DND-41 (cell line): ENCODE data around the gene CEP164.
A peak's percentile ranks its signal among the peaks of the same experiment; 100 is the strongest.

ENCODE experiments used
- ATAC-seq: fragments of 200-7000 bp; cut with Tn5 transposase; 3 replicates; pipeline ENCODE4 v1.9.1; 2021; ENCODE audit warnings: low read depth; ENCODE audit not compliant: insufficient read depth
- DNase-seq: peaks from one replicate; pipeline ENCODE4 v3.0.0-alpha.2; 2020
- H2AFZ ChIP-seq: 2 replicates; pipeline ENCODE4 v1.6.0; 2012; ENCODE audit warnings: low read depth, low read length
- H3K27ac ChIP-seq: 2 replicates; pipeline ENCODE4 v1.5.1; 2012; ENCODE audit warnings: low read length, inconsistent platforms
- H3K27me3 ChIP-seq: fragments of 200-600 bp; sonication (generic); 2 replicates; pipeline ENCODE4 v1.6.0; 2012; ENCODE audit warnings: low read length, mild to moderate bottlenecking, inconsistent platforms; ENCODE audit not compliant: insufficient read depth, poor library complexity
- H3K36me3 ChIP-seq: 2 replicates; pipeline ENCODE4 v1.5.1; 2012; ENCODE audit warnings: low read length, inconsistent platforms; ENCODE audit not compliant: insufficient read depth
- H3K4me1 ChIP-seq: 2 replicates; pipeline ENCODE4 v1.5.1; 2012; ENCODE audit warnings: mild to moderate bottlenecking, low read length; ENCODE audit not compliant: insufficient read depth
- H3K4me2 ChIP-seq: 2 replicates; pipeline ENCODE4 v1.6.0; 2012; ENCODE audit warnings: mild to moderate bottlenecking, moderate library complexity, low read length, inconsistent platforms; ENCODE audit not compliant: insufficient read depth
- H3K4me3 ChIP-seq, 2 experiments: fragments of 200-600 bp in 1 of 2; shearing (Covaris generic) in 1 of 2; 2 replicates each; pipeline ENCODE4 v1.5.1; 2012 to 2016; ENCODE audit warnings: inconsistent platforms in 2 of 2, low read length in 2 of 2, mild to moderate bottlenecking in 2 of 2, low read depth in 1 of 2, moderate library complexity in 1 of 2
- H3K79me2 ChIP-seq: 2 replicates; pipeline ENCODE4 v1.6.0; 2012; ENCODE audit warnings: low read length, inconsistent platforms; ENCODE audit not compliant: insufficient read depth
- H3K9ac ChIP-seq: 2 replicates; pipeline ENCODE4 v1.6.0; 2012; ENCODE audit warnings: low read depth, mild to moderate bottlenecking, inconsistent platforms, low read length, moderate library complexity
- H3K9me3 ChIP-seq: 2 replicates; pipeline ENCODE4 v1.5.1; 2012; ENCODE audit warnings: low read length, moderate library complexity, mild to moderate bottlenecking, inconsistent platforms; ENCODE audit not compliant: insufficient read depth, severe bottlenecking
- H4K20me1 ChIP-seq: 2 replicates; pipeline ENCODE4 v1.6.0; 2012; ENCODE audit warnings: low read length; ENCODE audit not compliant: insufficient read depth
- EZH2 ChIP-seq: IDR thresholded peaks from 3 replicates; pipeline ENCODE4 v1.6.1; 2012; ENCODE audit warnings: borderline replicate concordance, low read depth, mild to moderate bottlenecking, moderate library complexity, low read length, inconsistent platforms; ENCODE audit not compliant: severe bottlenecking
- TF ChIP-seq, protein P1 (sequence below): IDR thresholded peaks from 2 replicates; pipeline ENCODE4 v1.5.1; 2012; ENCODE audit warnings: borderline replicate concordance, low read length, moderate library complexity, mild to moderate bottlenecking; ENCODE audit not compliant: poor library complexity, severe bottlenecking; ENCODE audit errors: extremely low read depth

The CEP164 gene

DNA sequence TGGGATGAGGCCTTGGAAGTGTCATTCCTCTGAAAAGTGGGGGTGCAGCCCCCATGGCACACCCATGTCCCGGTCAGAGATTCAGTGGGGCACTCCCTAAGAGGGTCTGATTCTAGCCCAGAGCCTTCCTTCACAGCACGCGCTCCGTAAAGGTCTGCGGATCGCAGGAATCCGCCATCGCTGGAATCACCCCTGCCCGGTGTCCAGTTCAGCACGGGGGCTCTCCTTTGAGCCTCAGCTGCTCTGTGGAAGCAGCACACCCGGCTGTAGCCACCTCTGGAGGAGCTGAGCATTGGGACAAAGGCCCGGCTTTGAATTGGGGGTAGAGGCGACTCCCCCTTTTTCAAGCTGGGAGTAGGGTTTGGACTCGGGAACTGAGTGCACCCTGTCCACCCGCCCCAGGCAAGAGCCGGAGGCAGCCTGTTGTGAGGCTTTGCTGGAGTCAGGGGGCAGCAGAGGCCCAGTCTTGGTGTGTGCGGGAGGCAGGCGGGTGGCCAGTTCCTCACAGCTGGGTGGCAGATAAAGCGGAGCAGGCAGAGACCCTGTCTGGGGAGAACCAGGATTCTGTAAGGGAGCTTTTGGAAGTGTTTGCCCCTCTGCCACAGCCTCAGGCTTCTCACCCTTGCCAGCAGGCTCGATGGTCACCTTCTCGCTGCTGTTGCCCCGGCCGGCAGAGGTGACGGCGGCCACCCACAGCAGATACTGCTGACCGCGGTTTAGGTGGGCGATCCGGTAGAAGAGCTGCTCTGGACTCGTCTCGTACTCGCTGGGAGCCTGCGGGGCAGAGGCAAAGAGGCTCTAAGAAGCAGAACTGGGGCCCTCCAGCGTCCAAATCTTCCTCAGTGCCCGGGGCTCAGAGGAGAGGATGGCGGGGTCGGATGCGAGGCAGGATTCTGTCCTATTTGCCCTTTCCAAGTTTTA is 115.9 kb downstream of the CEP164 start:
- H3K4me3 ChIP-seq = no peak overlapping the region

DNA sequence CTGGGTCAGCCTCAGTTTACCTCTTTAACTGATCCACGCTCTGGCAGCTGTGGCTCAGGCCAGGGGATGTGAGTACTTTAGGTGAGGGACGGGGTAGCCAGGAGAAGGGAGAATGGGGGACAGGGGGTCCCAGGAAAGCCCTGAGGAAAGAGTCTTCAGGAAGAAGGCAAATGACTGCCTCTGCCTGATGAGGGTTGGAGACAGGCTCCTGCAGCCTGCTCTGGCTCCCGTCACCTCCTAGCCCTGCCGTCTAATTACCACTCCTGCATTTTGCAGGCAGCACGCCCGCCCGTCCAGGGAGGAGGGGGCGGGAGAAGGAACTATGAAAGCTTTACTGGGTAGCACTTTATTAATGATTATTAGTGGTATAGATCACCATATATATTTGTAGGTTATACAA is 116.6 kb downstream of the CEP164 start:
- Histone ChIP-seq H3K79me2 (no peaks in the 10 kb centered on the region), H3K4me2 (no peak overlapping the region), H3K4me3 (no peak overlapping the region), H3K9ac (no peak overlapping the region), H3K27me3 (no peaks in the 10 kb centered on the region), H3K9me3 (no peaks in the 10 kb centered on the region), H4K20me1 (no peaks in the 10 kb centered on the region), H3K36me3 (no peaks in the 10 kb centered on the region), H2AFZ (no peak overlapping the region), H3K4me1 (no peaks in the 10 kb centered on the region), H3K27ac (no peak overlapping the region)
- DNase-seq = no peak
- no peak for TF ChIP-seq EZH2
- TF ChIP-seq, protein P1, sequence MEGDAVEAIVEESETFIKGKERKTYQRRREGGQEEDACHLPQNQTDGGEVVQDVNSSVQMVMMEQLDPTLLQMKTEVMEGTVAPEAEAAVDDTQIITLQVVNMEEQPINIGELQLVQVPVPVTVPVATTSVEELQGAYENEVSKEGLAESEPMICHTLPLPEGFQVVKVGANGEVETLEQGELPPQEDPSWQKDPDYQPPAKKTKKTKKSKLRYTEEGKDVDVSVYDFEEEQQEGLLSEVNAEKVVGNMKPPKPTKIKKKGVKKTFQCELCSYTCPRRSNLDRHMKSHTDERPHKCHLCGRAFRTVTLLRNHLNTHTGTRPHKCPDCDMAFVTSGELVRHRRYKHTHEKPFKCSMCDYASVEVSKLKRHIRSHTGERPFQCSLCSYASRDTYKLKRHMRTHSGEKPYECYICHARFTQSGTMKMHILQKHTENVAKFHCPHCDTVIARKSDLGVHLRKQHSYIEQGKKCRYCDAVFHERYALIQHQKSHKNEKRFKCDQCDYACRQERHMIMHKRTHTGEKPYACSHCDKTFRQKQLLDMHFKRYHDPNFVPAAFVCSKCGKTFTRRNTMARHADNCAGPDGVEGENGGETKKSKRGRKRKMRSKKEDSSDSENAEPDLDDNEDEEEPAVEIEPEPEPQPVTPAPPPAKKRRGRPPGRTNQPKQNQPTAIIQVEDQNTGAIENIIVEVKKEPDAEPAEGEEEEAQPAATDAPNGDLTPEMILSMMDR = no peak
- no peak for ATAC-seq

More for the DNA sequence above, 115.9 kb downstream of the CEP164 start:
- Histone ChIP-seq H3K9me3 (no peaks in the 10 kb centered on the region), H3K27ac (no peak overlapping the region), H3K9ac (no peak overlapping the region), H3K4me1 (no peaks in the 10 kb centered on the region), H3K36me3 (no peaks in the 10 kb centered on the region), H2AFZ (no peak overlapping the region), H3K27me3 (no peaks in the 10 kb centered on the region), H3K4me2 (no peak overlapping the region), H3K79me2 (no peaks in the 10 kb centered on the region), H4K20me1 (no peaks in the 10 kb centered on the region)
- no peak for TF ChIP-seq EZH2
- TF ChIP-seq, protein P1 = peak; percentile 25
- DNase-seq = no peak
- ATAC-seq = no peak

DNA sequence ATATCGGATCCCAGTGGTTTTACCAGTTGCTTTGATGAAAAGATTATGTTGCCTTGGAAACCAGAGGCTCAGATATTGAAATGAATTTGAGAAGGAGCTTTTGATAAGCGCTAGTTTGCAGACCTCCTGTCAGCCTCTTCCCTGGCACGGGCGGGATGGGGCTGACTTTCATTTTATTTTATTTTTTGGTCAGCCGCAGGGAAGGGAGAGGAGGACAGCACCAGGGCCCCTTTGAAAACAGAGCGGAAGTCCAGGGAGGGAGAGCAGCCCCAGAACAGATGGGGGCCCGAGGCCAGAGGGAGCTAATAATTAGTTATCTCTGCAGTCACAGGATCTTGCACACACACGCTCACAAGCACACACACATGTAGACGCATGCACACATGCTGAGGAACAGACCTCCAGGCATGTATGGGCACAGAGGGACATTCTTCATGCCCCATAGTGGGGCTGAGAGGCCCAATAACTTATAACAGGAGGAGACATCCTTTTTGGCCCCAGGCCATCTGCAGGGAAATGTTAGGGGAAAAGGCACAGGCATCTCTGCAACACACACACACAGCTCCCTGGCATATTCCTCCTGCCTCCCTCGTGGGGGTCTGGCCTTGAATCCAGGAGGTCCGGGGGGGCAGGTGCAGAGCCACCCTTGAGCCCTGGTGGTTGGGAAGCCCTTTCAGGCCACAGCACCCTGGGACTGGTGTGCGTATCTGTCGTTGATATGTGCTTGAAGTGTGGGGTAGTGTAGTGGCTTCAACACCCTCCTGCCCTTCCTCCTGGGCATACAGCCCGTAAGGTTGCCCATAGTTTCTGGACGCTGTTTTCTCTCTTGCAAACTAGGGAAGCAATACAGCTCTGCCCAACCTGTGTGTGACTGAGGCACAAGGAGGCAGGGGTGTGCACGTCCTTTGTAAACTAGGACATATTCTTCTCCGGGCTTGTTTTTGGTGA is 117.3 kb downstream of the CEP164 start:
- Histone ChIP-seq H3K4me3 (no peak overlapping the region), H2AFZ (no peak overlapping the region), H3K27me3 (no peaks in the 10 kb centered on the region)

More for the DNA sequence above, 117.3 kb downstream of the CEP164 start:
- H3K79me2 ChIP-seq = no peaks in the 10 kb centered on the region
- no peak overlapping the region for H3K9ac ChIP-seq
- ATAC-seq (no peak), DNase-seq (no peak)
- H3K4me1 ChIP-seq = no peaks in the 10 kb centered on the region
- H3K4me2 ChIP-seq = no peak overlapping the region
- no peaks in the 10 kb centered on the region for H3K9me3 ChIP-seq
- no peak overlapping the region for H3K27ac ChIP-seq
- H3K36me3 ChIP-seq = no peaks in the 10 kb centered on the region
- no peak for TF ChIP-seq EZH2
- TF ChIP-seq, protein P1 = no peak
- H4K20me1 ChIP-seq = no peaks in the 10 kb centered on the region
